K562 (cell line): ENCODE results near the gene IRF1. TPM values are rescaled to one million over a fixed set of nuclear protein-coding genes. Genes with fewer than 3 reads are reported as not detected.

Experiments used
- ATF1 ChIP-seq, 2 experiments: fragments of 450-650 bp in 1 of 2; IDR thresholded peaks; 2 replicates each; pipeline ENCODE4 v1.6.1; 2016; ENCODE audit warnings: missing compliant biosample characterization in 1 of 2, missing genetic modification characterization in 1 of 2
- C11orf30 ChIP-seq: fragments of 450-650 bp; IDR thresholded peaks from 2 replicates; pipeline ENCODE4 v1.6.1; 2016; ENCODE audit warnings: low read depth, mild to moderate bottlenecking
- CHD1 ChIP-seq: fragments of 200-600 bp; sonication (generic); IDR thresholded peaks from one replicate; pipeline ENCODE4 v1.6.1; 2012; ENCODE audit warnings: mild to moderate bottlenecking, moderate library complexity, low read length, inconsistent platforms
- CTCF ChIP-seq, 3 experiments: IDR thresholded peaks in 2 of 3; conservative IDR thresholded peaks in 1 of 3; 2 replicates each; pipeline ENCODE4 v1.5.1; 2011 to 2012; ENCODE audit warnings: low read length in 3 of 3, mild to moderate bottlenecking in 3 of 3, control low read depth in 2 of 3, improper control_type of control experiment in 1 of 3, inconsistent platforms in 1 of 3, low read depth in 1 of 3, mixed read lengths in 1 of 3, moderate library complexity in 1 of 3; ENCODE audit not compliant: insufficient read depth in 2 of 3
- GABPB1 ChIP-seq: sonication (generic); formaldehyde crosslinking; IDR thresholded peaks from 2 replicates; pipeline ENCODE4 v1.8.0; 2022; ENCODE audit warnings: mild to moderate bottlenecking, missing genetic modification reagents
- MAFF ChIP-seq: IDR thresholded peaks from 2 replicates; pipeline ENCODE4 v1.6.1; 2012; ENCODE audit warnings: low read length, improper control_type of control experiment
- NFE2L1 ChIP-seq: fragments of 450-650 bp; IDR thresholded peaks from 2 replicates; pipeline ENCODE4 v1.6.1; 2016; ENCODE audit warnings: missing genetic modification characterization, low read depth, mild to moderate bottlenecking, missing compliant biosample characterization, moderate library complexity, borderline replicate concordance
- POLR2G ChIP-seq: fragments of 200-400 bp; formaldehyde crosslinking; IDR thresholded peaks from 2 replicates; pipeline ENCODE4 v1.6.1; 2017; ENCODE audit warnings: low read depth, mild to moderate bottlenecking, antibody characterized with exemption, low read length, moderate library complexity
- RBM25 ChIP-seq: fragments of 200-400 bp; formaldehyde crosslinking; IDR thresholded peaks from 2 replicates; pipeline ENCODE4 v1.6.1; 2018; ENCODE audit warnings: low read length, low read depth, moderate library complexity; ENCODE audit not compliant: severe bottlenecking
- RUNX1 ChIP-seq: sonication (generic); IDR thresholded peaks from 2 replicates; pipeline ENCODE4 v1.6.1; 2016; ENCODE audit warnings: antibody characterized with exemption, low read depth
- SMAD4 ChIP-seq: fragments of 250-450 bp; sonication (Bioruptor Pico); conservative IDR thresholded peaks from 2 replicates; pipeline ENCODE4 v1.8.0; 2021; ENCODE audit warnings: inconsistent platforms, mild to moderate bottlenecking, moderate library complexity
- SMARCE1 ChIP-seq: fragments of 450-650 bp; IDR thresholded peaks from 2 replicates; pipeline ENCODE4 v1.7.1; 2016; ENCODE audit warnings: mild to moderate bottlenecking
- ZBTB33 ChIP-seq: sonication (generic); formaldehyde crosslinking; IDR thresholded peaks from 2 replicates; pipeline ENCODE4 v1.8.1; 2023; ENCODE audit warnings: mild to moderate bottlenecking, missing genetic modification reagents
- ZC3H8 ChIP-seq: fragments of 450-650 bp; IDR thresholded peaks from 2 replicates; pipeline ENCODE4 v1.6.1; 2017
- ZNF121 ChIP-seq: sonication (generic); formaldehyde crosslinking; conservative IDR thresholded peaks from 2 replicates; pipeline ENCODE4 v1.8.0; 2022; ENCODE audit warnings: missing genetic modification reagents
- ZNF316 ChIP-seq: fragments of 450-650 bp; IDR thresholded peaks from 2 replicates; pipeline ENCODE4 v1.6.1; 2016
- polyA plus RNA-seq, 8 experiments: library from polyadenylated mRNA; depleted of rRNA in 4 of 8; stranded (reverse) in 5 of 8; unstranded in 3 of 8; fragments of >200 nt; fragmentation: Nextera tagmentation in 2 of 8; fragmentation: Illumina TruSeq in 1 of 8; extraction: Ambion mirVana in 2 of 8; extraction: Trizol in 1 of 8; gene quantifications; 2 replicates each; pipeline versions ENCODE4 v1.2.1 to v1.2.3, GENCODE V29; 2011 to 2014; ENCODE audit warnings: inconsistent platforms in 1 of 8, missing spikeins in 1 of 8
- total RNA-seq, 7 experiments: library from RNA; depleted of rRNA in 6 of 7; stranded (reverse); fragments of >200 nt in 6 of 7; fragmentation: Illumina TruSeq in 2 of 7; extraction: Trizol in 2 of 7; gene quantifications; 2 replicates each; pipeline versions ENCODE4 v1.2.1 to v1.2.3, GENCODE V29; 2011 to 2021; ENCODE audit warnings: low replicate concordance in 1 of 7
- TF ChIP-seq, protein P1 (sequence below): fragments of 250-450 bp; sonication (Bioruptor Pico); IDR thresholded peaks from 2 replicates; pipeline ENCODE4 v1.4.0; 2020; ENCODE audit warnings: mild to moderate bottlenecking
- TF ChIP-seq, protein P2 (sequence below): IDR thresholded peaks from 2 replicates; pipeline ENCODE4 v1.6.1; 2014; ENCODE audit warnings: antibody characterized with exemption
- TF ChIP-seq, protein P3 (sequence below): fragments of 450-650 bp; IDR thresholded peaks from 2 replicates; pipeline ENCODE4 v1.6.1; 2016; ENCODE audit warnings: low read depth, mild to moderate bottlenecking, moderate library complexity

Gene IRF1
- total and polyA plus RNA-seq, 9 of the 15 experiments (the other 6 are each of a cell fraction or from before 2014, with no cell fraction given) = 1.1 to 12.3 (median 5.9) TPM

GRCh38 chr5:132495667-132496190 lies 5.2 kb upstream of the IRF1 start (continued):
- TF ChIP-seq CTCF (IDR thresholded peaks at IDR 0.05 in 2 of 3, conservative IDR thresholded peaks at IDR 0.05 in 1 of 3; ENCODE audit: insufficient read depth in 2 of 3, low read depth in 1 of 3, low read length in 3 of 3) (peak; percentile 33 to 40 (median 39); a peak in 5 of 6 replicates), SMAD4 (CRISPR knock-in tag) (peak; percentile 90), NFE2L1 (no peak; the same call in 1 of the 2 replicates), GABPB1 (CRISPR knock-in tag) (peak; percentile 51; the same call in 1 of the 2 replicates), ZNF316 (peak; percentile 86), ZNF121 (no peak), SMARCE1 (peak; percentile 63), ATF1 (CRISPR knock-in tag; IDR thresholded peaks at IDR 0.05) (no peak), ATF1 (tag; IDR thresholded peaks at IDR 0.05) (peak; percentile 52), RBM25 (peak; percentile 28), ZC3H8 (no peak), C11orf30 (peak; percentile 84), POLR2G (peak; percentile 88), RUNX1 (peak; percentile 60; the same call in 1 of the 2 replicates), MAFF (no peak), ZBTB33 (no peak), CHD1 (no peak)
- TF ChIP-seq, protein P1, sequence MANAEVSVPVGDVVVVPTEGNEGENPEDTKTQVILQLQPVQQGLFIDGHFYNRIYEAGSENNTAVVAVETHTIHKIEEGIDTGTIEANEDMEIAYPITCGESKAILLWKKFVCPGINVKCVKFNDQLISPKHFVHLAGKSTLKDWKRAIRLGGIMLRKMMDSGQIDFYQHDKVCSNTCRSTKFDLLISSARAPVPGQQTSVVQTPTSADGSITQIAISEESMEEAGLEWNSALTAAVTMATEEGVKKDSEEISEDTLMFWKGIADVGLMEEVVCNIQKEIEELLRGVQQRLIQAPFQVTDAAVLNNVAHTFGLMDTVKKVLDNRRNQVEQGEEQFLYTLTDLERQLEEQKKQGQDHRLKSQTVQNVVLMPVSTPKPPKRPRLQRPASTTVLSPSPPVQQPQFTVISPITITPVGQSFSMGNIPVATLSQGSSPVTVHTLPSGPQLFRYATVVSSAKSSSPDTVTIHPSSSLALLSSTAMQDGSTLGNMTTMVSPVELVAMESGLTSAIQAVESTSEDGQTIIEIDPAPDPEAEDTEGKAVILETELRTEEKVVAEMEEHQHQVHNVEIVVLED (CRISPR knock-in tag) = peak; percentile 32
- TF ChIP-seq, protein P2, sequence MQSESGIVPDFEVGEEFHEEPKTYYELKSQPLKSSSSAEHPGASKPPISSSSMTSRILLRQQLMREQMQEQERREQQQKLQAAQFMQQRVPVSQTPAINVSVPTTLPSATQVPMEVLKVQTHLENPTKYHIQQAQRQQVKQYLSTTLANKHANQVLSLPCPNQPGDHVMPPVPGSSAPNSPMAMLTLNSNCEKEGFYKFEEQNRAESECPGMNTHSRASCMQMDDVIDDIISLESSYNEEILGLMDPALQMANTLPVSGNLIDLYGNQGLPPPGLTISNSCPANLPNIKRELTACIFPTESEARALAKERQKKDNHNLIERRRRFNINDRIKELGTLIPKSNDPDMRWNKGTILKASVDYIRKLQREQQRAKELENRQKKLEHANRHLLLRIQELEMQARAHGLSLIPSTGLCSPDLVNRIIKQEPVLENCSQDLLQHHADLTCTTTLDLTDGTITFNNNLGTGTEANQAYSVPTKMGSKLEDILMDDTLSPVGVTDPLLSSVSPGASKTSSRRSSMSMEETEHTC = peak; percentile 47; the same call in 1 of the 2 replicates
- TF ChIP-seq, protein P3, sequence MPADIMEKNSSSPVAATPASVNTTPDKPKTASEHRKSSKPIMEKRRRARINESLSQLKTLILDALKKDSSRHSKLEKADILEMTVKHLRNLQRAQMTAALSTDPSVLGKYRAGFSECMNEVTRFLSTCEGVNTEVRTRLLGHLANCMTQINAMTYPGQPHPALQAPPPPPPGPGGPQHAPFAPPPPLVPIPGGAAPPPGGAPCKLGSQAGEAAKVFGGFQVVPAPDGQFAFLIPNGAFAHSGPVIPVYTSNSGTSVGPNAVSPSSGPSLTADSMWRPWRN = peak; percentile 38; the same call in 1 of the 2 replicates
